SK-N-SH (cell line): ENCODE data around the gene RARA. TPM values are rescaled to one million over a fixed set of nuclear protein-coding genes. Genes with fewer than 3 reads are reported as not detected.

Source experiments
- CTCF ChIA-PET: fragments of 300-600, 350-600 bp; formaldehyde crosslinking; extraction: SDS; loops from one replicate; lab custom pipeline; 2021; lab: Yijun Ruan, JAX
- POLR2A ChIA-PET: fragments of 350-600 bp; sonication (Branson Sonifier 250); formaldehyde crosslinking; extraction: SDS; loops from one replicate; lab custom pipeline; 2020; ENCODE audit warnings: antibody characterized with exemption, inconsistent platforms; lab: Yijun Ruan, JAX
- DNase-seq: peaks from one replicate; pipeline ENCODE4 v3.0.0; 2012
- H2AFZ ChIP-seq: fragments of 200-600 bp; sonication (generic); 2 replicates; pipeline ENCODE4 v1.8.1; 2016; ENCODE audit warnings: antibody characterized with exemption, mild to moderate bottlenecking, low read depth
- H3F3A ChIP-seq: fragments of 200-600 bp; sonication (generic); replicated peaks from 2 replicates; pipeline ENCODE3; 2016; ENCODE audit warnings: antibody characterized with exemption, mild to moderate bottlenecking; ENCODE audit not compliant: insufficient read depth
- H3K27ac ChIP-seq, 2 experiments: fragments of 200-500 bp in 1 of 2; fragments of 200-600 bp in 1 of 2; sonication (Bioruptor generic) in 1 of 2; sonication (generic), shearing (Covaris generic) in 1 of 2; 2 replicates each; pipeline versions ENCODE4 v1.5.1 to v1.6.1; 2014 to 2016; ENCODE audit warnings: low read depth in 2 of 2, inconsistent platforms in 1 of 2, low read length in 1 of 2, mild to moderate bottlenecking in 1 of 2, mixed read lengths in 1 of 2
- H3K27me3 ChIP-seq: fragments of 200-600 bp; sonication (generic), shearing (Covaris generic); 2 replicates; pipeline ENCODE4 v1.6.1; 2016; ENCODE audit warnings: mixed run types; ENCODE audit not compliant: insufficient read depth
- H3K36me3 ChIP-seq, 2 experiments: fragments of 200-500 bp in 1 of 2; fragments of 200-600 bp in 1 of 2; sonication (Bioruptor generic) in 1 of 2; sonication (generic) in 1 of 2; replicated peaks in 1 of 2; 2 replicates each; pipeline versions ENCODE3 to v1.5.1; 2014 to 2016; ENCODE audit warnings: low read length in 1 of 2, mild to moderate bottlenecking in 1 of 2; ENCODE audit not compliant: insufficient read depth in 2 of 2, control insufficient read depth in 1 of 2
- H3K4me1 ChIP-seq, 2 experiments: fragments of 200-500 bp in 1 of 2; fragments of 200-600 bp in 1 of 2; sonication (Bioruptor generic) in 1 of 2; sonication (generic), shearing (Covaris generic) in 1 of 2; 2 replicates each; pipeline versions ENCODE4 v1.5.1 to v1.6.1; 2014 to 2016; ENCODE audit warnings: low read depth in 1 of 2, low read length in 1 of 2, mixed run types in 1 of 2; ENCODE audit not compliant: insufficient read depth in 2 of 2, control insufficient read depth in 1 of 2
- H3K4me2 ChIP-seq: fragments of 200-600 bp; sonication (generic), shearing (Covaris generic); 2 replicates; pipeline ENCODE4 v1.6.1; 2017; ENCODE audit warnings: mixed run types
- H3K4me3 ChIP-seq, 2 experiments: fragments of 200-500 bp in 1 of 2; fragments of 200-600 bp in 1 of 2; sonication (Bioruptor generic) in 1 of 2; sonication (generic), shearing (Covaris generic) in 1 of 2; 2 replicates each; pipeline versions ENCODE4 v1.5.1 to v1.8.1; 2014 to 2016; ENCODE audit warnings: low read depth in 2 of 2, inconsistent platforms in 1 of 2, low read length in 1 of 2, mild to moderate bottlenecking in 1 of 2, mixed read lengths in 1 of 2, moderate library complexity in 1 of 2
- H3K79me2 ChIP-seq: fragments of 200-600 bp; sonication (generic); 2 replicates; pipeline ENCODE4 v1.8.1; 2017; ENCODE audit warnings: mild to moderate bottlenecking; ENCODE audit not compliant: insufficient read depth
- H3K9ac ChIP-seq: fragments of 200-600 bp; sonication (generic); 2 replicates; pipeline ENCODE4 v1.6.1; 2017; ENCODE audit warnings: mixed run types
- H3K9me2 ChIP-seq: fragments of 200-600 bp; sonication (generic); 2 replicates; pipeline ENCODE4 v1.6.1; 2017; ENCODE audit warnings: mixed run types
- H3K9me3 ChIP-seq: fragments of 200-600 bp; sonication (generic); 2 replicates; pipeline ENCODE4 v1.6.1; 2017; ENCODE audit warnings: mixed run types, mild to moderate bottlenecking, moderate library complexity
- H4K20me1 ChIP-seq: fragments of 200-600 bp; sonication (generic); 2 replicates; pipeline ENCODE4 v1.6.1; 2017; ENCODE audit warnings: mild to moderate bottlenecking, mixed run types; ENCODE audit not compliant: insufficient read depth
- CHD2 ChIP-seq: fragments of 150-350 bp; IDR thresholded peaks from 2 replicates; pipeline ENCODE4 v1.6.1; 2018; ENCODE audit warnings: low read length; ENCODE audit not compliant: partially characterized antibody
- EZH2phosphoT487 ChIP-seq: fragments of 200-600 bp; sonication (generic); IDR thresholded peaks from 2 replicates; pipeline ENCODE4 v1.6.1; 2017; ENCODE audit warnings: low read depth, mixed run types, mild to moderate bottlenecking, antibody characterized with exemption, moderate library complexity, borderline replicate concordance
- FOSL2 ChIP-seq: IDR thresholded peaks from 2 replicates; pipeline ENCODE4 v1.4.0; 2012; ENCODE audit warnings: low read depth, mild to moderate bottlenecking, moderate library complexity, borderline replicate concordance
- FOXM1 ChIP-seq: IDR thresholded peaks from 2 replicates; pipeline ENCODE4 v1.4.0; 2012; ENCODE audit warnings: low read depth, mild to moderate bottlenecking
- GABPA ChIP-seq: IDR thresholded peaks from 2 replicates; pipeline ENCODE4 v1.4.0; 2012; ENCODE audit warnings: low read depth, mild to moderate bottlenecking
- GATA2 ChIP-seq: sonication (generic); formaldehyde crosslinking; IDR thresholded peaks from 2 replicates; pipeline ENCODE4 v1.5.0; 2020; ENCODE audit warnings: mild to moderate bottlenecking, missing genetic modification reagents
- JUND ChIP-seq: IDR thresholded peaks from 2 replicates; pipeline ENCODE4 v1.4.0; 2012
- MEF2A ChIP-seq: IDR thresholded peaks from 2 replicates; pipeline ENCODE4 v1.4.0; 2012; ENCODE audit warnings: low read depth, borderline replicate concordance
- MXI1 ChIP-seq: IDR thresholded peaks from 2 replicates; pipeline ENCODE4 v1.6.1; 2012; ENCODE audit warnings: mild to moderate bottlenecking, low read depth, low read length, improper control_type of control experiment
- NFIC ChIP-seq: IDR thresholded peaks from 2 replicates; pipeline ENCODE4 v1.4.0; 2012; ENCODE audit warnings: borderline replicate concordance
- NRF1 ChIP-seq: IDR thresholded peaks from 2 replicates; pipeline ENCODE4 v1.6.1; 2012; ENCODE audit warnings: low read depth, mild to moderate bottlenecking, low read length
- POLR2AphosphoS5 ChIP-seq: IDR thresholded peaks from 2 replicates; pipeline ENCODE4 v1.6.1; 2012; ENCODE audit warnings: low read depth, low read length
- RAD21 ChIP-seq: IDR thresholded peaks from 2 replicates; pipeline ENCODE4 v1.6.1; 2012; ENCODE audit warnings: mild to moderate bottlenecking, low read length
- RCOR1 ChIP-seq: fragments of 150-350 bp; IDR thresholded peaks from 2 replicates; pipeline ENCODE4 v1.6.1; 2017; ENCODE audit warnings: antibody characterized with exemption, low read length
- REST ChIP-seq: IDR thresholded peaks from 2 replicates; pipeline ENCODE4 v1.6.1; 2012; ENCODE audit warnings: mild to moderate bottlenecking, low read depth, low read length, moderate library complexity
- RFX5 ChIP-seq: IDR thresholded peaks from 2 replicates; pipeline ENCODE4 v1.6.1; 2012; ENCODE audit warnings: mild to moderate bottlenecking, improper control_type of control experiment, low read length
- RXRA ChIP-seq: IDR thresholded peaks from 2 replicates; pipeline ENCODE4 v1.4.0; 2012; ENCODE audit warnings: low read depth, mild to moderate bottlenecking, borderline replicate concordance
- SMC3 ChIP-seq: IDR thresholded peaks from 2 replicates; pipeline ENCODE4 v1.6.1; 2012; ENCODE audit warnings: low read depth, low read length, improper control_type of control experiment
- TEAD4 ChIP-seq: IDR thresholded peaks from 2 replicates; pipeline ENCODE4 v1.4.0; 2012; ENCODE audit warnings: mild to moderate bottlenecking, borderline replicate concordance; ENCODE audit not compliant: insufficient read depth
- USF1 ChIP-seq: IDR thresholded peaks from 2 replicates; pipeline ENCODE4 v1.4.0; 2012; ENCODE audit warnings: low read depth, borderline replicate concordance
- USF2 ChIP-seq: fragments of 150-350 bp; IDR thresholded peaks from 2 replicates; pipeline ENCODE4 v1.6.1; 2017; ENCODE audit warnings: antibody characterized with exemption, low read length, low read depth, borderline replicate concordance
- YY1 ChIP-seq: IDR thresholded peaks from 2 replicates; pipeline ENCODE4 v1.4.0; 2012; ENCODE audit warnings: low read depth, mild to moderate bottlenecking
- ZBTB33 ChIP-seq: IDR thresholded peaks from 2 replicates; pipeline ENCODE4 v1.4.0; 2012; ENCODE audit warnings: low read depth, borderline replicate concordance
- WGBS: methylation state at CpG from one replicate; pipeline ENCODE4 v1.1.6; 2017; ENCODE audit warnings: low lambda C conversion rate; 5-methylcytosine and 5-hydroxymethylcytosine counted together
- polyA plus RNA-seq, 3 experiments: library from polyadenylated mRNA; depleted of rRNA; stranded (reverse); fragments of >200 nt; gene quantifications; 2 replicates each; pipeline ENCODE4 v1.2.3, GENCODE V29; 2012

Gene RARA
- polyA plus RNA-seq, 1 of the 3 experiments (the other 2 are of a cell fraction): 13.3 TPM

- Histone ChIP-seq H3K4me1 (peaks cover 73 to 91% of the 10 kb centered on the region in 2 experiments), H3K27ac (peak overlapping the region; percentile 91 to 96), H4K20me1 (peaks cover 64% of the 10 kb centered on the region), H3K4me2 (peak overlapping the region; percentile 95), H3K79me2 (peaks cover 96% of the 10 kb centered on the region), H3K36me3 (no peaks in the 10 kb centered on the region), H3K27me3 (no peaks in the 10 kb centered on the region), H3K9ac (peak overlapping the region; percentile 97), H2AFZ (no peak overlapping the region), H3K9me2 (no peaks in the 10 kb centered on the region), H3F3A (peaks cover 22% of the 10 kb centered on the region), H3K4me3 (peak overlapping the region; percentile 29 to 54), H3K9me3 (no peaks in the 10 kb centered on the region)
- 23% methylated on average over 15 of the region's 19 CpGs for WGBS
- ChIA-PET CTCF (interaction anchor here (0.6 to 57.6 kb wide), 3 partner anchors 15 to 174 kb away, joined by 3 to 1706 read pairs (median 1706); partner anchors contain the start of genes CDC6, GJD3 and RARA), POLR2A (interaction anchor here (0.8 to 1.3 kb wide), 3 partner anchors 11 to 80 kb away, joined by 3 read pairs; no protein-coding TSS in a partner anchor)
- peak; percentile 83 for DNase-seq
- no peak for TF ChIP-seq POLR2AphosphoS5
- no peak for TF ChIP-seq RFX5
- TF ChIP-seq RAD21: no peak
- no peak for TF ChIP-seq ZBTB33
- TF ChIP-seq MEF2A: no peak
- no peak for TF ChIP-seq RCOR1
- no peak for TF ChIP-seq SMC3
- TF ChIP-seq NRF1: no peak
- peak; percentile 63 for TF ChIP-seq USF2
- no peak for TF ChIP-seq TEAD4
- TF ChIP-seq NFIC: 0 out of 2 replicates have a peak, but pooled peaks have one; percentile 14
- TF ChIP-seq EZH2phosphoT487: no peak
- peak; percentile 94 for TF ChIP-seq USF1
- no peak for TF ChIP-seq GATA2 (CRISPR knock-in tag)
- TF ChIP-seq FOXM1: no peak
- no peak for TF ChIP-seq RXRA
- peak; percentile 75 for TF ChIP-seq MXI1
- TF ChIP-seq FOSL2: no peak
- TF ChIP-seq GABPA: peak; percentile 85
- TF ChIP-seq JUND: no peak
- no peak for TF ChIP-seq CHD2
- no peak for TF ChIP-seq REST
- no peak for TF ChIP-seq YY1
These were observed 13.7 kb downstream of the RARA start for GRCh38 chr17:40322358-40323315.
